T-helper 1 cell (primary cell): Measurements from ENCODE around the gene CHRNA9.
"Not testable (repeated sequence)": the region's sequence is repeated elsewhere in the genome, so short reads cannot be mapped to it uniquely, and the experiment has no call there.

Experiments used
- DNase-seq, 5 donors: peaks; one replicate each; pipeline ENCODE4 v3.0.0-alpha.2; 2012 to 2020
- total RNA-seq, 4 donors: gene quantifications; one replicate each; lab custom pipeline; 2026; lab: John Stamatoyannopoulos, UW

Gene CHRNA9, protein sequence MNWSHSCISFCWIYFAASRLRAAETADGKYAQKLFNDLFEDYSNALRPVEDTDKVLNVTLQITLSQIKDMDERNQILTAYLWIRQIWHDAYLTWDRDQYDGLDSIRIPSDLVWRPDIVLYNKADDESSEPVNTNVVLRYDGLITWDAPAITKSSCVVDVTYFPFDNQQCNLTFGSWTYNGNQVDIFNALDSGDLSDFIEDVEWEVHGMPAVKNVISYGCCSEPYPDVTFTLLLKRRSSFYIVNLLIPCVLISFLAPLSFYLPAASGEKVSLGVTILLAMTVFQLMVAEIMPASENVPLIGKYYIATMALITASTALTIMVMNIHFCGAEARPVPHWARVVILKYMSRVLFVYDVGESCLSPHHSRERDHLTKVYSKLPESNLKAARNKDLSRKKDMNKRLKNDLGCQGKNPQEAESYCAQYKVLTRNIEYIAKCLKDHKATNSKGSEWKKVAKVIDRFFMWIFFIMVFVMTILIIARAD
- 0 to 0.31 (median 0.08) reads per million in 4 donors for total RNA-seq

DNA sequence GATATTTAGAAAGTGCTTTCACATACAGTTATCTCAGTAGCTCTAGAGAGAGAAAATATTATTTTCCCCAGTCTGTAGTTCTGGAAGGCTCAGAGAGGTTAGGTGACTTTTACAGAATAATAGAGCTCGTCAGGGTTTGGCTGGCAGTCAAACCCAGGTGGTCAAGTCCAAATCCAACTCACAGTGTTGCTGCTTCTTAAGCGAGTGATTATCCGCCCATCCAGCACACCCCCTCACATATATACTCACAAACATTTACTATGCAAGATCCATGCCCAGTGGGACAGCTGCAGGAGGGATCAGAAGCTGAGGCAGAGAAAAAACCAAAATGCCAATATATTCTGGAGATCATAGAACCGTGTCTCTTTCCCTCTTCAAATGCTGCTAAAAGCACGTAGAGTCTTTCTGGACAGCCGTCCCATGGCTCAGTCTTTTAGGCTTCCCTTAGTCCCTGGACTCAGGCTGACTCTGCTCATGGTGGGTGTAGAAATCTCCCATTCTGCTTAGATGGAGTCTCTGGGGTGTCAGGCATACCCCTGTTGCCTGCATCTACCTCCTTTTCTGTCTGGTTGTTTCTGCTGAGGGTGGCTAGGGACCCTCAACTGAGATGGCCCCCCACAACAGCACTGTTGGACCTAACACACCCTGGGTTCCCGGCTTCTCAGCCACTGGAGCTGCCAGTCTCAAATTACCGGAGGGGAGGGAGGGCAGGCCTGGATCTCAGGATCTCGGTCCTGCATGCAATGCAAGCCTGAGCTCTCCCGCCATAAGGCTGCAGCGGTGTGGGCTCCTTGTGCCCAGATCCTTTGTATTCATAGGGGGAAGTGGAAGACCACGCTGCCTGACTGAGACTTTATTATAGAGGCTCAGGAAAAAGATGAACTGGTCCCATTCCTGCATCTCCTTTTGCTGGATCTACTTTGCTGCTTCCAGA lies at the start of gene CHRNA9:
Gene CHRNA9 (plus strand): TSS at position 743 of the 934 bp plus-strand sequence. CDS start 135 bp downstream, at position 878.
- no peak for DNase-seq

DNA sequence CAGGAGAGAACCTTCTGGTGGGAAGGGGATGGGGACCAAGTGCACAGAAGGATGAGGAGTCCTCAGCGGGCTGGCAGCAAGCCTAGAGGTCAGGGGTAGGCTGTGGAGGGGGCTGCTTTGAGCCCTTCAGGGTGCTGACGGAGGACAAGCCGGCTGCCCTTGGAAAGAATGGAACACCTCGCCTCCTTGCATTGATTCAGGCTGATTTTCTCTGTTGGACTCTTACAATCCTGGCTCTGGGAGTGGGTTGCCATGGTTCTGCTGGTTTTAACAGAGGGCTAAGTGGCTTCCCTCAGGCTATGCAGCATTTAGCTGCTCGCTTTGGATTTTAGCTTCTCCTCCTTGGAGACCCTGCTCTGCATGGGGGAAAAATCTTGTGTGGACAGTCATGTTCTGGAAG lies 49.4 kb upstream of the CHRNA9 start:
- no peak for DNase-seq

DNA sequence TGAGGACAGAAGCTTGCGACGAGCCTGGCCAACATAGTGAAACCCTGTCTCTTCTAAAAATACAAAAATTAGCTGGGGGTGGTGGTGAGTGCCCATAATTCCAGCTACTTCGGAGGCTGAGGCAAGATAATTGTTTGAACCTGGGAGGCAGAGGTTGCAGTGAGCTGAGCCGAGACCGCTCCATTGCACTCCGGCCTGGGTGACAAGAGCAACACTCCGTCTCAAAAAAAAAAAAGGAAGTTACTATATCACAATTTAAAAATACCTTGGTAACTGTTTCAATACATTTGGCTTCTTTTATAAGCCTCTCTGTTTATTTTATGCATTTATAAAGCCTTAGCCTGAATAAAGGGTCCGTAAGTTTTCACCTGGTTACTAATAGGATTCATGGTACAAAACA lies 46.6 kb upstream of the CHRNA9 start:
- DNase-seq = no peak

DNA sequence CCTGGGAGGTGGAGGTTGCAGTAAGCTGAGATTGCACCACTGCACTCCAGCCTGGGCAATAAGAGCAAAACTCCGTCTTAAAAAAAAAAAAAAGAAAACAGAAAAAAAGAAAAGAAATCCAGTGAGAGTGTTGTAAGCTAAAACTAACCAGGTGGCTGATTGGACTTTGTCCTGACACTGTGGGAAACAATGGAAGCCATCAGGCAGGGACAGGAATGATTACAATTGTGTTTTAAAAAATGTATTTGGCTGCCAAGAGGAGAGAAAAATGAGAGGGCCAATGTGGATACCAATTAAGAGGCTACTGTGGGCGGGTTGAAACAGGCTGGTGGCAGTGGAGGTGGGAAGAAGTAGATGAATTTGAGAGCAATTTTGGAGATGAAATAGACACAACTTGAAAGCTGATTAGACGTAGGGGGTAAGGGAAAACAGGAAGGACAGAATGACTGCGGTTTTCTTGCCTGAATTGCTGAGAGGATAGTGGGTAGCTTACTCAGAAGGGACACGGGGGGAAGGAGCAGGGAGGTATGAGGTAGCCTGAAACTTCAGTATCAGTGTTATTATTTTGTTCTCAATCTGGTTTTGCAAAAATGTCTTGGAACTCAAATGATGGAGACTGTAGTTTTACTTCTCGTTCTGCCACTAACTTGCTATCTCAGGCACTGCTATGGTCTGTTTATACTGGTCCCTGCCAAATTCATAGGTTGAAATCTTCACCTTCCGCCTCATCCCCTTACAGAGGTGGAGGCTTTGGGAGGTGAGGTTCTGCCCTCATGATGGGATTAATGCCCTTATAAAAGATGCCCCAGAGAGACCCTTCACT lies 45.6 kb upstream of the CHRNA9 start:
- DNase-seq = peak in 2 of 5 donors; percentile 18 to 51

DNA sequence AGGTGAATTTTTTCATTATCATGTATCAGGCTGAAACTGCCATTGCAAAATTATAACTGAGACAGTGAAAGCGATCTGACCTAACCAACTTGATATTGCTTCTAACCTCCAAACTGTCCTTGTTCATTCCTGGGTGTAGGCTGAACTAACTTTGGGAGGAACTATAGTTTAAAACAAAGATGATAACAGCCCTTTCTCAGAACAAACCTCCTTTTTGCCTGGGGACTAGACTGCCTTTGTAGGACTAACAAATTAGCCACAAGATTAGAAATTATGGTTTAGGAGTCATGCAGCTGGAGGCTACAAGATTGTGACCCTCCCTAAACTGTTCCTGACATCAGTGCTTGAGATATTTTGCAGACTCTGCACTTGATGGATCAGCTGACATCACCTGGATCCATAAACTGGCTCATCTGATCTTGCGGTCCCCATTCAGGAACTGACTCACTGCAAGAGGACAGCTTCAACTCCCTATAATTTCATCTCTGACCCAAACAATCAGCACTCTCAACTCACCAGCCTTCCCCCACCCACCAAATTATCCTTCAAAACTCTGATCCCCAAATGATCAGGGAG lies 44.4 kb upstream of the CHRNA9 start:
- peak in 1 of 5 donors; percentile 39 for DNase-seq

DNA sequence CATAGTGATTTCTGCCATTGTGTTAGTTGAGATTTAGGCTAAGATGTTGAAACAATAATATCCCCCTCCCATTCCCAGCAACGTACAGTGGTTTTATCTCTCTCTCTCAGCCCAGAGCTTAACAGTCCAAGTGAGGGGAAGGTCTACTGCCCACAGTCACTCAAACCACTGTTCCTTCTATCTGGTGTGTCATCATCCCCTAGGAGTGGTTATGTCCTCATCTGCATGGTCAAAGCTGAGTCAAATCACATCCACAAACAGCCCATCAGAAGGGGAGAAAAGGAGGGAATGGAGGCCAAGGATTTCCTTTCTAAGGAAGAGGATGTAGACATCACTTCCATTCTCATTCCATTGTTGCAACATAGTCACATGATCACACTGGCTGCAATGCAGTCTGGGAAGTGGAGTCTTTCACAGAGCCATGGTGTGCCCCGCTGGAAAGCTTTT lies 42.8 kb upstream of the CHRNA9 start:
- DNase-seq = no peak

DNA sequence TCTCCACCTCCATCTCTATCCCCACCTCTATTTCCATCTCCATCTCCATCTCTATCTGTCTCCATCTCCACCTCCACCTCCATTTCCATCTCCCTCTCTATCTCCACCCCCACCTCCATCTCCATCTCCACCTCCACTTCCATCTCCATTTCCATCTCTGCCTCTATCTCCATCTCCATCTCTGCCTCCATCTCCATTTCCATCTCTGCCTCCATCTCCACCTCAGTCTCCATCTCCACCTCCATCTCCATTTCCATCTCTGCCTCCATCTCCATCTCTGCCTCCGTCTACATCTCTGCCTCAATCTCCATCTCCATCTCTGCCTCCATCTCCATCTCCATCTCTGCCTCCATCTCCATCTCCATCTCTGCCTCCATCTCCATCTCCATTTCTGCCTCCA lies 40.8 kb upstream of the CHRNA9 start:
- no peak for DNase-seq

DNA sequence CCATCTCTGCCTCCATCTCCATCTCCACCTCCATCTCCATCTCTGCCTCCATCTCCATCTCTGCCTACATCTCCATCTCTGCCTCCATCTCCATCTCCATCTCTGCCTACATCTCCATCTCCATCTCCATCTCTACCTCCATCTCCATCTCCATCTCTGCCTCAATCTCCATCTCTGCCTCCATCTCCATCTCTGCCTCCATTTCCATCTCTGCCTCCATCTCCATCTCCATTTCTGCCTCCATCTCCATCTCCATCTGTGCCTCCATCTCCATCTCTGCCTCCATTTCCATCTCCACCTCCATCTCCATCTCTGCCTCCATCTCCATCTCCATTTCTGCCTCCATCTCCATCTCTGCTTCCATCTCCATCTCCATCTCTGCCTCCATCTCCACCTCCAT lies 40.1 kb upstream of the CHRNA9 start:
- not testable (repeated sequence) for DNase-seq

DNA sequence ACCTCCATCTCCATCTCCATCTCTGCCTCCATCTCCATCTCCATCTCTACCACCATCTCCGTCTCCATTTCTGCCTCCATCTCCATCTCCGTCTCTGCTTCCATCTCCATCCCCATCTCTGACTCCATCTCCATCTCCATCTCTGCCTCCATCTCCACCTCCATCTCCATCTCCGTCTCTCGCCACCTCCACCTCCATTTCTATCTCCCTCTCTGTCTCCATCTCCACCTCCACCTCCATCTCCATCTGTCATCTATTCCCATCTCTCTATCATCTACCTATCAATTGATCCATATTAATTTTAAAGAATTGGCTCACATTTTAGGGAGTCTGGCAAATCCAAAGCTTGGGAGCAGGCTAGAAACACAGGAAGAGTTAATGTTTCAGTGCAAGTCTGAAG lies 39.6 kb upstream of the CHRNA9 start:
- no peak for DNase-seq

DNA sequence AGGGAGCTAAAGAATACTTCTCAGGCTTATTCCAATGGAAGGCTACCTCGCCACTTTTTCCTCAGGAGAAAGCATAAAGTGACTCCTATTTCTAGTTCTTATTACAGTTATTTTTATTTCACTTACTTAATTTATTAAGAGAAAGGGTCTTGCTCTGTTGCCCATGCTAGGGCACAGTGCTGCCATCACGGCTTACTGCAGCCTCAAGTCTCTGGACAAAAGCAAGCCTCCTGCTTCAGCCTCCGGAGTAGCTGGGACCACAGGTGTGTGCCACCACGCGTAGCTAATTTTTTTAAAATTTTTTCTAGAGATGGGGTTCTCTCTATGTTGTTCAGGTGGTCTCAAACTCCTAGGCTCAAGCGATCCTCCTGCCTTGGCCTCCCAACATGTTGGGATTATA lies 36.0 kb upstream of the CHRNA9 start:
- DNase-seq = no peak

DNA sequence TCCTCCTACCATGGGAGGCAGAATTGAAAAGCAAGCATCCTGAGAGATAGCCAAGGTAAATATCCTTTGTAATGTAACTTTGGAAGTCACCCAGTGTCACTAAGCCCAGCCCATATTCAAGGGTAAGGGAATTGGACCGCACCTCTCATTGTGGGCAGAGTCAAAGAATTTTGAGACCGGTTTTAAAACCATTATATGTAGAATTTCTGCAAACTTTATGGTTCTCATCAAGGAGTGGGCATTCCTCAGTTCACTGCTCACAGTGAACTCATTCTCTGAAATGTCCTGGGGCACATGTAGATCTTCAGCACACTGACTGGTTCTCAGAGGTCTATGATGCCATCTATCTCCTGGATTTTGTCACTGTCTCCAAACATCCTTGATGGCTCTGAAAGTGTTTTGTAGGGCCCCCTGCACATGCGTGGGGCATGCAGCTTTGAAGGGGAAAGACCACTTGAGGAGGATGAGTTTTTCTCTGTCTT lies 35.3 kb upstream of the CHRNA9 start:
- DNase-seq = no peak

DNA sequence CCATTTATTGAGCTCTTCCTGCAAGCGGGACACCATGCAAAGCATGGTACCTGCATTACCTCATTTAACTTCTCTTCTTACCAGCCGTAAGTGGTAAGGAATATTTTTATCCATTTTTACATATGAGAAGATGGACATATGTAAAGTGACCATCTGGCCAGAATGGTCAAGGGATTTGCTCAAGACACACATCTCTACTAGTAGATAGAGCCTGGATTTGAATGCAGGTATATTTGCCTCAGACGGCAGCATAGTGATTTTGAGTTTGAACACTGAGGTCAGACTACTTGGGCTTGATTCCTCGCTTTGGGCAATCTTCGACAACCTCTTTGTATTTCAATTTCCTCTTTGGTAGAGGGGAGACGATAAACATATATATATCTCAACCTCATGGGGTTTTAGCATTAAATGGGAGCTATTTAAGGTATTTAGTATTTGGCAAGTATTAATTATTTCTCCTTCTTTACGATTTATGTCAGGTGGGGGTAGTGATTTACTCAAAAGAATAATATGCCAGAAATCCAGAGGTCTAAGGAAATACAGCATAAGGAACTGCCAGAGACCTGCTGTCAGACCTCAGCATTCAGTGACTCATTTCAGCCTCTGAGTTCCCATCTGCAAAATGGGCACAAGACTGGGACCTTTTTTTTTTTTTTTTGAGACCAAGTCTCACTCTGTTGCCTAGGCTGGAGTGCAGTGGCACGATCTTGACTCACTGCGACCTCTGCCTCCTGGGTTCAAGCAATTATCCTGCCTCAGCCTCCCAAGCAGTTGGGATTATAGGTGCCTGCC lies 34.6 kb upstream of the CHRNA9 start:
- no peak for DNase-seq

DNA sequence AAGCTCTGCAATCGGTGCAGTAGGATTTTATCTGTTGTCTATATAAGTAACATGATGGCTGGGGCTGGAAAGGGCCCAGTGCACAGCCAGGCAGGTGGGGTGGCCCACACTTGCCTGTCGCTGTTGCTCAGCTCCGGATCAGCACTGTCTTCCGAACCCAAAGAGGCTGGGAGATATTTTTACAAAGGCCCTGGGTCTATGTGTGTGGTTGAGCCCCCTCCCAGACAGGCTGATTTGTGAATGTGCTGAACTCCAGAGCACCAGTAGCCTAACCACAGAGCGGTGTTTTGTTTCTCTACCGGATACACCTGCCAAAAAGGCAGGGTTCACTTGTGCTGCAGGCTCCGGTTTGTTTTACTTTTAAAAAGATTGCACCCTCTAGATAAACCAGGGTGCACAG lies 33.5 kb upstream of the CHRNA9 start:
- peak; percentile 33 to 86 (median 68) for DNase-seq

DNA sequence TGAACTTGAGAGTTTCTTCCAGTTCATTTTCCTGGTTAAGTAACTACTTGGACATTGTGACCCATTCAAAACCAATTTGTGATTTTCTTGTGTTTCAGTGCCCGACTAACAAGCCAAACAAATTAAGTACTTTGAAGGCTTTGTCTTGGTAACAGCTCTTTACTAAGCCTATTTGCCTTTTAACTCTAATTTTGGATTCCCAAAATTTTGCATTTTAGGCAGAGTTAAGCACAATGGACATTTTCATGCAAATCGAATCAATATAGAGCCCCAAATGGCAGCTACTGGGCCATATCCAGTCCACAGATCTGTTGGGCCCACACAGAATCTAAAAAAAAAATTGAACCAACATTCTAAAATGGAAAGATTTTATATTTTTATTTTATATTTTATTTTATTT lies 31.4 kb upstream of the CHRNA9 start:
- no peak for DNase-seq

DNA sequence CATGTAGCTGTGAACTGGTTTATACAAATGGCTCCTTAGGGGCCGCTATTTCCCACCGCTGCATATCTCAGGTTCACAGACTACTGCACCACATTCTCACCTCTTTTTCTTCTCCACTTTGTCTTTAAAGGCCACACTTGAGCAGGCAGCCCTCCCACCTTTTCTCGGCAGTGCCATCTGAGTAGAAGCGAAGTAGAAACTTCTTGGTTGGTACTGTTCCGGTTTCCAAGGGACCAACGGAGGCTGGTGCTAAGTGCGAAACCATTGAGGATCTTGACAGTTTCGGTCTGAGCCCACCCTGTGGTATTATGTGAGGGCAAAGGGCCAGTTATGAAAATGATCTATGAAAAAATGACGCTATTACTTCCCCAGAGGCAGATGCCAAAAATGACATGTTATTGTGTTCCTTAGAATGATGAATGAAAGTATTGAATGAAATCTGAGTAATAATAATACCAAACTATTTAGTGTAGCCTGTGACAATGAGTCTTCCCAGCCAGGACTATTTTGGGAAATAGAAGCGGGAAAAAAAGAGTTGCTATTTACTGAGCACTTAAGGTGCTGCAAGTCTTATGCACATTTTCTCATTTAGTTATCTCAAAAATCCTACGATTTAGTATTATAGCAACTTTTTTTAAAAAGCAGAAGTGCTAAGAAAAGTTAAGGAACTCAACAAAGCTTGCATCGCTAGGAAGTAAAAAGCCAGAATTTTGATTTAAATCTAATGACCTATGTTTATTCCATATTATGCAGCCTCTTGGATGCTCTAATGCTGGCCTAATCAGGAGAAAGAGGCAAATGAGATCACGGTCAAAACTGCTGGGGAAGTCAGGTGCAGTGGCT lies 29.6 kb upstream of the CHRNA9 start:
- peak in 1 of 5 donors; percentile 58 for DNase-seq

DNA sequence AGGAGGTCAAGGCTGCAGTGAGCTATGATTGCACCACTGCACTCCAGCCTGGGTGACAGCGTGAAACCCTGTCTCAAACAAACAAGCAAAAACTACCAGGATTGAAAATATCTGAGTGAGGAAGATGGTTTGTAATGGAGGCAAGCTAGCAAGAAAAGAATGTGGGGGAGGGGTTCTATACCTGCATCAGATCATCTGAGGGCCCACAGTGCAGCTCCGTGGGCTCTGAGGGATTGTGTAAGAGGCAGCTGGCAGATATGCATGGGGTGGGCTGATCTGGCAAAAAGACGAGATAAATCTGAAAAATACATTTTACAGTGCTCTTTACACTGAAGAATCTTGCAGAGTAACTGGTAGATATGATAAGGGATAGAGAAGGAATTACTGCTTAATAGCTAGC lies 28.9 kb upstream of the CHRNA9 start:
- no peak for DNase-seq

DNA sequence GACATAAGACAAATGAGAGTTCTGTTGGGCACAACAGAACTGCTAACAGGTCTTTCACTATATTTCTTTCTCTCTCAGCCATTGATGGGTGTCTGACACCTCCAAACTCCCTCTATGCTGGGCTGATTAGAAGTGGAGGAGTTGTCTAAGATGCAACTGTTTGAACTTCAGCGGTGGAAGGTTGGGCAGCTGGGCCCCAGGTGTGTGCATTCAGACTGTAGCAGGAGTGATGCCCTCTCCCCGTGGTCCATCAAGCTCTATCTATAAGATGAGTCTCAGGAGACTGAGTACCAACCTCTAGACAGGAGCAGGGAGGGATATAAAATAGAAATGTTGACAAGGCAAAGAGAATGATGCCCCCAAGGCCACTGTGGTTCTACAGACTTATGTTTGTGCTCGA lies 28.2 kb upstream of the CHRNA9 start:
- DNase-seq = no peak

DNA sequence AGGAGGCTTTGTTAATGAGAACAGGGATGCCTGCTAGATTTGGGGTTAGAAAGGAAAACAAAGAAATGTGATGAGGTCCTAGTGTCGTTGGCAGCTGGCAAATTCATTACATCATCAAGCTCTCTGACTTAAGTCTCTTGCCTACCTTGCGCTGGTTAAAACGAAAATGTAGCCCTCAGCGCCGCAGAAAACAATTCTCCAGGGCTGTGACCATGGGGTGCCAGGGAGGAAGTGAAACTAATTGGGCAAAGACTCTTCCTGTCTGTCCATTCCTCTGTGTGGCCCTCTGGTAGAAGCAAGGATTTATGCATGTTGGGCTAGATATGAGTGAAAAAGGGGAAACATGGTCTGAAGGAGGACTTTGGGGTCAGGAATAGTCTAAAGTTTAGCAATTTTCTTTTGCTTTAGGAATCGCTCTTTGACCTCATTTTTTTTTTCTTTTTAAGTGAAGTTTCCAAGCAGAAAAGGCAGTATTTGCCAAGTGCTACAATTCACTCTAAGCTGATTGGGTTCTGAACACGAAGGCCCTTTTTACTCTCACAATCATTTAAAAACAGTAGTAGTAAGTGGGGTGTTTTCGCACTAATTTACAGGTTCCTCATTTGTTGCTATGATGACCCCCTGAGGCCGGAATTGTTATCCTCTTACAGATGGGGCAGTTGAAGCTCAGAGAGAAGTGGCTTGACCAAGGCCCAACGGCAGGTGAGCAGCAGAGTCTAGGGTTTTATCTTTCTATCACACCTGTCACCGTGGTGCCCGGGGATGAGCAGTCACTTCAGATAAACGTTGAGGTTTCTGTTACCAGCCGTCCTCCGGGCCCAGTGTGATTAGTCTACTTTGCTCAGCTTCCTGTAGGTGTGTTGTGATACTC lies 27.3 kb upstream of the CHRNA9 start:
- DNase-seq = peak; percentile 38 to 80 (median 57)

DNA sequence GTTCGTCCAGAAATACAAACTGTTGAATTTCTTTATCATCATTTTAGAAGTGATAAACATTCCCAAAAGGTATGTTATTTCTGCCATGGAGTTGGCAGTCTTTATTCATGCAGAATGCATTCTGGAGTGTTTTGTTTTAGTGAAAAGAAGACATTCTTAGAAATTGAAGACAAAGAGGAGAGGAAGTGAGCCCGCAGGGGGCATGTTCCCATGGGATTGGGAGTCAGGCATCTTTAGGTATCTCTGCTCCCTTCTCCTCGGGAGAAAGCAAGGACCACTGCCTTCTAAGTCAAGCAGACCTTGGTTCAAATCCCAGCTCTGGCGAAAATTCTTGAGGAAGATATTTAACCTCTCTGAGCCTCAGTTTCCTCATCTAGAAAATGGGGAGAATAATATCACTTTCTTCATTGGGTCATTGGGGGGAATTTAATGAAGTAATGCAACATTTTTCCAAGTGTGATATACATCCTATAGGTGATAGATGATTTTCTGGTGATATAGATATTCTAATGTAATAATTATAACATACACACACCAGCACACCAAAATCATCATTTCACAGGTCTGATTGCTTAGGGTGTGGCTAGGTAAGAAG lies 26.5 kb upstream of the CHRNA9 start:
- DNase-seq = no peak
